HepG2 (cell line): ENCODE measurements around the gene ZKSCAN4. TPM values are rescaled to one million over a fixed set of nuclear protein-coding genes. Genes with fewer than 3 reads are reported as not detected.

Experiments used
- ARHGAP35 ChIP-seq: sonication (generic); formaldehyde crosslinking; IDR thresholded peaks from 2 replicates; pipeline ENCODE4 v1.9.0; 2022; ENCODE audit warnings: mild to moderate bottlenecking, inconsistent platforms, moderate library complexity, missing genetic modification reagents, borderline replicate concordance
- CBX2 ChIP-seq, 2 experiments: fragments of 200-600 bp in 1 of 2; sonication (generic); formaldehyde crosslinking in 1 of 2; IDR thresholded peaks; 2 replicates each; pipeline versions ENCODE4 v1.7.0 to v1.8.1; 2018 to 2022; ENCODE audit warnings: low read depth in 2 of 2, low read length in 1 of 2, mild to moderate bottlenecking in 1 of 2, missing genetic modification reagents in 1 of 2
- GTF3A ChIP-seq: sonication (generic); formaldehyde crosslinking; conservative IDR thresholded peaks from 2 replicates; pipeline ENCODE4 v1.4.0; 2020; ENCODE audit warnings: mild to moderate bottlenecking, missing genetic modification reagents
- HDAC2 ChIP-seq: sonication (generic); formaldehyde crosslinking; IDR thresholded peaks from 2 replicates; pipeline ENCODE4 v1.4.0; 2020; ENCODE audit warnings: missing genetic modification reagents
- SALL2 ChIP-seq: sonication (generic); formaldehyde crosslinking; IDR thresholded peaks from 2 replicates; pipeline ENCODE4 v1.8.1; 2023; ENCODE audit warnings: mild to moderate bottlenecking, missing genetic modification reagents, inconsistent platforms
- STAT5B ChIP-seq: sonication (generic); formaldehyde crosslinking; IDR thresholded peaks from 2 replicates; pipeline ENCODE4 v1.4.0; 2020; ENCODE audit warnings: missing genetic modification reagents
- ZFP36L2 ChIP-seq: sonication (generic); formaldehyde crosslinking; IDR thresholded peaks from 2 replicates; pipeline ENCODE4 v1.4.0; 2020; ENCODE audit warnings: missing genetic modification reagents
- ZFP41 ChIP-seq: sonication (generic); formaldehyde crosslinking; IDR thresholded peaks from 2 replicates; pipeline ENCODE4 v1.4.0; 2020; ENCODE audit warnings: mild to moderate bottlenecking, missing genetic modification reagents, borderline replicate concordance
- ZFYVE20 ChIP-seq: sonication (generic); formaldehyde crosslinking; IDR thresholded peaks from 2 replicates; pipeline ENCODE4 v1.8.0; 2023; ENCODE audit warnings: low read depth, mild to moderate bottlenecking, moderate library complexity, missing genetic modification reagents, borderline replicate concordance
- ZNF550 ChIP-seq: sonication (generic); formaldehyde crosslinking; IDR thresholded peaks from 2 replicates; pipeline ENCODE4 v1.4.0; 2020; ENCODE audit warnings: mild to moderate bottlenecking, missing genetic modification reagents, borderline replicate concordance
- ZNF720 ChIP-seq: sonication (generic); formaldehyde crosslinking; IDR thresholded peaks from 2 replicates; pipeline ENCODE4 v1.4.0; 2020; ENCODE audit warnings: missing genetic modification reagents
- polyA plus RNA-seq, 8 experiments: library from polyadenylated mRNA; depleted of rRNA in 3 of 8; stranded (reverse) in 7 of 8; unstranded in 1 of 8; fragments of >200 nt; fragmentation: Illumina TruSeq in 4 of 8; extraction: Trizol in 4 of 8; gene quantifications; 2 replicates each; pipeline versions ENCODE4 v1.2.1 to v1.2.3, GENCODE V29; 2011 to 2016; ENCODE audit warnings: low read depth in 4 of 8, missing spikeins in 1 of 8, mixed read lengths in 1 of 8; ENCODE audit not compliant: insufficient read depth in 1 of 8
- total RNA-seq, 5 experiments: library from RNA; depleted of rRNA; stranded (reverse); fragments of >200 nt; fragmentation: Illumina TruSeq; extraction: Trizol; gene quantifications; 2 replicates each; pipeline ENCODE4 v1.2.3, GENCODE V29; 2016; ENCODE audit warnings: low read depth in 1 of 5
- TF ChIP-seq, protein P1 (sequence below): sonication (generic); formaldehyde crosslinking; IDR thresholded peaks from 2 replicates; pipeline ENCODE4 v1.5.0; 2020; ENCODE audit warnings: missing genetic modification reagents
- TF ChIP-seq, protein P2 (sequence below): sonication (generic); formaldehyde crosslinking; IDR thresholded peaks from 2 replicates; pipeline ENCODE4 v1.8.1; 2022; ENCODE audit warnings: low read depth, mild to moderate bottlenecking, missing genetic modification reagents
- TF ChIP-seq, protein P3 (sequence below): IDR thresholded peaks from 2 replicates; pipeline ENCODE4 v1.4.0; 2020; ENCODE audit warnings: mild to moderate bottlenecking, missing genetic modification reagents
- TF ChIP-seq, protein P4 (sequence below): IDR thresholded peaks from 2 replicates; pipeline ENCODE4 v1.6.1; 2016; ENCODE audit warnings: mild to moderate bottlenecking, missing biosample characterization, missing genetic modification reagents
- TF ChIP-seq, protein P5 (sequence below): IDR thresholded peaks from 2 replicates; pipeline ENCODE4 v1.6.1; 2016; ENCODE audit warnings: missing genetic modification reagents, missing compliant biosample characterization
- TF ChIP-seq, protein P6 (sequence below): sonication (generic); formaldehyde crosslinking; IDR thresholded peaks from 2 replicates; pipeline ENCODE4 v1.5.0; 2020; ENCODE audit warnings: mild to moderate bottlenecking, missing genetic modification reagents

The ZKSCAN4 gene
- total and polyA plus RNA-seq, 2 of the 13 experiments (the other 11 are each of a cell fraction or from before 2014, with no cell fraction given), result 2.9 to 7.8 TPM

DNA sequence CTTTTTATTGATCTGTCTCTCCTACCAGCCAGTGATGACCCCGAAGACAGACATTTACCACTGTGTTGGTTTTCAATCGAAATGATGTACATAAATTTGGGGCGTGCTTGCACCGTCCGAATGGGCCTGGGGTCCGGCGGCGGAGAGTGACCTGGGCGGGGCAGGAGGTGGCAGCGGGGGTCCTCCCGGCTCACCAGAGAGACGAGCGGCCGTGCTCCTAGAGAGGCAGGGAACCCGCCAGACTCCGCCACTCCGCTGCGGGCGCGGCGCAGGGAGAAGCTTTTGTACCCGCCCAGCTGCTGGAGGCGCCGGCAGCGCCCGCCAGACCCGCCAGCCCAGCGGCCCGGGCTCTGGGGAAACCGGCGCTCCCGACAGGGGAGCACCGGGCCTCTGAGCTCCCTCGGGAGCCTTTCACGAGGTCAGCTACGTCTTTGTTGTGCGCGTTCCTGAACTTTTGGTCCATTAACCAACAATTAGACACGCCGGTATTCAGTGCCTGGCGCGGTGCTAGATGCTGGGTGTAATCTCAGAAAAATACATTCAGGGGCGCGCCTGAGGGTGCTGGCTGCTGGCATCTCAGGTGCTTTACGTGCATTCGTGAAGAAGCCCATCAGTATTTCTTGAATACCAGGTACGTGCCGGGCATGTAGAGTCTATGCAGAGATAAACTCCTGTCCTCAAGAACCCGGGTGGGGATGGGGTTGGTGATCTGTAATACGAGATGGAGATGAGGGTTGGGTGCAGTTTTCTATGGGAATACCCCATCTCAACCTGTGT is 29.4 kb upstream of the ZKSCAN4 start, which contains the start of gene PGBD1 (continued):
- 0 out of 2 replicates have a peak, but pooled peaks have one; percentile 61 for TF ChIP-seq CBX2 (IDR thresholded peaks at IDR 0.05; ENCODE audit: low read depth, low read length)
- TF ChIP-seq CBX2 (CRISPR knock-in tag; IDR thresholded peaks at IDR 0.05; ENCODE audit: low read depth), result no peak
- TF ChIP-seq, protein P1, sequence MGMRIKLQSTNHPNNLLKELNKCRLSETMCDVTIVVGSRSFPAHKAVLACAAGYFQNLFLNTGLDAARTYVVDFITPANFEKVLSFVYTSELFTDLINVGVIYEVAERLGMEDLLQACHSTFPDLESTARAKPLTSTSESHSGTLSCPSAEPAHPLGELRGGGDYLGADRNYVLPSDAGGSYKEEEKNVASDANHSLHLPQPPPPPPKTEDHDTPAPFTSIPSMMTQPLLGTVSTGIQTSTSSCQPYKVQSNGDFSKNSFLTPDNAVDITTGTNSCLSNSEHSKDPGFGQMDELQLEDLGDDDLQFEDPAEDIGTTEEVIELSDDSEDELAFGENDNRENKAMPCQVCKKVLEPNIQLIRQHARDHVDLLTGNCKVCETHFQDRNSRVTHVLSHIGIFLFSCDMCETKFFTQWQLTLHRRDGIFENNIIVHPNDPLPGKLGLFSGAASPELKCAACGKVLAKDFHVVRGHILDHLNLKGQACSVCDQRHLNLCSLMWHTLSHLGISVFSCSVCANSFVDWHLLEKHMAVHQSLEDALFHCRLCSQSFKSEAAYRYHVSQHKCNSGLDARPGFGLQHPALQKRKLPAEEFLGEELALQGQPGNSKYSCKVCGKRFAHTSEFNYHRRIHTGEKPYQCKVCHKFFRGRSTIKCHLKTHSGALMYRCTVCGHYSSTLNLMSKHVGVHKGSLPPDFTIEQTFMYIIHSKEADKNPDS, result no peak
- TF ChIP-seq, protein P2, sequence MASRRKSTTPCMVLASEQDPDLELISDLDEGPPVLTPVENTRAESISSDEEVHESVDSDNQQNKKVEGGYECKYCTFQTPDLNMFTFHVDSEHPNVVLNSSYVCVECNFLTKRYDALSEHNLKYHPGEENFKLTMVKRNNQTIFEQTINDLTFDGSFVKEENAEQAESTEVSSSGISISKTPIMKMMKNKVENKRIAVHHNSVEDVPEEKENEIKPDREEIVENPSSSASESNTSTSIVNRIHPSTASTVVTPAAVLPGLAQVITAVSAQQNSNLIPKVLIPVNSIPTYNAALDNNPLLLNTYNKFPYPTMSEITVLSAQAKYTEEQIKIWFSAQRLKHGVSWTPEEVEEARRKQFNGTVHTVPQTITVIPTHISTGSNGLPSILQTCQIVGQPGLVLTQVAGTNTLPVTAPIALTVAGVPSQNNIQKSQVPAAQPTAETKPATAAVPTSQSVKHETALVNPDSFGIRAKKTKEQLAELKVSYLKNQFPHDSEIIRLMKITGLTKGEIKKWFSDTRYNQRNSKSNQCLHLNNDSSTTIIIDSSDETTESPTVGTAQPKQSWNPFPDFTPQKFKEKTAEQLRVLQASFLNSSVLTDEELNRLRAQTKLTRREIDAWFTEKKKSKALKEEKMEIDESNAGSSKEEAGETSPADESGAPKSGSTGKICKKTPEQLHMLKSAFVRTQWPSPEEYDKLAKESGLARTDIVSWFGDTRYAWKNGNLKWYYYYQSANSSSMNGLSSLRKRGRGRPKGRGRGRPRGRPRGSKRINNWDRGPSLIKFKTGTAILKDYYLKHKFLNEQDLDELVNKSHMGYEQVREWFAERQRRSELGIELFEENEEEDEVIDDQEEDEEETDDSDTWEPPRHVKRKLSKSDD (CRISPR knock-in tag), result no peak
- TF ChIP-seq SALL2 (CRISPR knock-in tag), result peak; percentile 60; the same call in 1 of the 2 replicates
- no peak for TF ChIP-seq ZFP36L2 (CRISPR knock-in tag)
- TF ChIP-seq ZFP41 (CRISPR knock-in tag), result 0 out of 2 replicates have a peak, but pooled peaks have one; percentile 33
- TF ChIP-seq, protein P3, sequence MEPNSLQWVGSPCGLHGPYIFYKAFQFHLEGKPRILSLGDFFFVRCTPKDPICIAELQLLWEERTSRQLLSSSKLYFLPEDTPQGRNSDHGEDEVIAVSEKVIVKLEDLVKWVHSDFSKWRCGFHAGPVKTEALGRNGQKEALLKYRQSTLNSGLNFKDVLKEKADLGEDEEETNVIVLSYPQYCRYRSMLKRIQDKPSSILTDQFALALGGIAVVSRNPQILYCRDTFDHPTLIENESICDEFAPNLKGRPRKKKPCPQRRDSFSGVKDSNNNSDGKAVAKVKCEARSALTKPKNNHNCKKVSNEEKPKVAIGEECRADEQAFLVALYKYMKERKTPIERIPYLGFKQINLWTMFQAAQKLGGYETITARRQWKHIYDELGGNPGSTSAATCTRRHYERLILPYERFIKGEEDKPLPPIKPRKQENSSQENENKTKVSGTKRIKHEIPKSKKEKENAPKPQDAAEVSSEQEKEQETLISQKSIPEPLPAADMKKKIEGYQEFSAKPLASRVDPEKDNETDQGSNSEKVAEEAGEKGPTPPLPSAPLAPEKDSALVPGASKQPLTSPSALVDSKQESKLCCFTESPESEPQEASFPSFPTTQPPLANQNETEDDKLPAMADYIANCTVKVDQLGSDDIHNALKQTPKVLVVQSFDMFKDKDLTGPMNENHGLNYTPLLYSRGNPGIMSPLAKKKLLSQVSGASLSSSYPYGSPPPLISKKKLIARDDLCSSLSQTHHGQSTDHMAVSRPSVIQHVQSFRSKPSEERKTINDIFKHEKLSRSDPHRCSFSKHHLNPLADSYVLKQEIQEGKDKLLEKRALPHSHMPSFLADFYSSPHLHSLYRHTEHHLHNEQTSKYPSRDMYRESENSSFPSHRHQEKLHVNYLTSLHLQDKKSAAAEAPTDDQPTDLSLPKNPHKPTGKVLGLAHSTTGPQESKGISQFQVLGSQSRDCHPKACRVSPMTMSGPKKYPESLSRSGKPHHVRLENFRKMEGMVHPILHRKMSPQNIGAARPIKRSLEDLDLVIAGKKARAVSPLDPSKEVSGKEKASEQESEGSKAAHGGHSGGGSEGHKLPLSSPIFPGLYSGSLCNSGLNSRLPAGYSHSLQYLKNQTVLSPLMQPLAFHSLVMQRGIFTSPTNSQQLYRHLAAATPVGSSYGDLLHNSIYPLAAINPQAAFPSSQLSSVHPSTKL, result peak; percentile 73
- TF ChIP-seq GTF3A (CRISPR knock-in tag), result no peak
- no peak for TF ChIP-seq ARHGAP35 (CRISPR knock-in tag)
- TF ChIP-seq ZNF550, result no peak
- TF ChIP-seq ZNF720, result no peak
- TF ChIP-seq, protein P4, sequence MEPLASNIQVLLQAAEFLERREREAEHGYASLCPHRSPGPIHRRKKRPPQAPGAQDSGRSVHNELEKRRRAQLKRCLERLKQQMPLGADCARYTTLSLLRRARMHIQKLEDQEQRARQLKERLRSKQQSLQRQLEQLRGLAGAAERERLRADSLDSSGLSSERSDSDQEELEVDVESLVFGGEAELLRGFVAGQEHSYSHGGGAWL (CRISPR knock-in tag), result peak; percentile 79; the same call in 1 of the 2 replicates
- no peak for TF ChIP-seq STAT5B (CRISPR knock-in tag)
- no peak for TF ChIP-seq ZFYVE20 (CRISPR knock-in tag)
- TF ChIP-seq, protein P5, sequence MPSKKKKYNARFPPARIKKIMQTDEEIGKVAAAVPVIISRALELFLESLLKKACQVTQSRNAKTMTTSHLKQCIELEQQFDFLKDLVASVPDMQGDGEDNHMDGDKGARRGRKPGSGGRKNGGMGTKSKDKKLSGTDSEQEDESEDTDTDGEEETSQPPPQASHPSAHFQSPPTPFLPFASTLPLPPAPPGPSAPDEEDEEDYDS (CRISPR knock-in tag), result peak; percentile 58; the same call in 1 of the 2 replicates
- peak; percentile 73 for TF ChIP-seq HDAC2 (CRISPR knock-in tag)
- TF ChIP-seq, protein P6, sequence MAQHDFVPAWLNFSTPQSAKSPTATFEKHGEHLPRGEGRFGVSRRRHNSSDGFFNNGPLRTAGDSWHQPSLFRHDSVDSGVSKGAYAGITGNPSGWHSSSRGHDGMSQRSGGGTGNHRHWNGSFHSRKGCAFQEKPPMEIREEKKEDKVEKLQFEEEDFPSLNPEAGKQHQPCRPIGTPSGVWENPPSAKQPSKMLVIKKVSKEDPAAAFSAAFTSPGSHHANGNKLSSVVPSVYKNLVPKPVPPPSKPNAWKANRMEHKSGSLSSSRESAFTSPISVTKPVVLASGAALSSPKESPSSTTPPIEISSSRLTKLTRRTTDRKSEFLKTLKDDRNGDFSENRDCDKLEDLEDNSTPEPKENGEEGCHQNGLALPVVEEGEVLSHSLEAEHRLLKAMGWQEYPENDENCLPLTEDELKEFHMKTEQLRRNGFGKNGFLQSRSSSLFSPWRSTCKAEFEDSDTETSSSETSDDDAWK (CRISPR knock-in tag), result no peak
